HG02678 (cell line): ENCODE data around the gene ZDHHC8.
A peak's percentile ranks its signal among the peaks of the same experiment; 100 is the strongest.

Experiments used
- ATAC-seq: cut with Tn5 transposase; IDR thresholded peaks from one replicate; pipeline ENCODE4 v1.9.1; 2021; ENCODE audit warnings: mild to moderate bottlenecking, moderate library complexity; ENCODE audit not compliant: unreplicated experiment

Gene ZDHHC8

GRCh38 chr22:20112623-20113511, 18.7 kb upstream of the ZDHHC8 start:
- no peak for ATAC-seq

- ATAC-seq: no peak
Measured at GRCh38 chr22:20113551-20114310, 17.9 kb upstream of the ZDHHC8 start.

GRCh38 chr22:20114506-20115475, 16.8 kb upstream of the ZDHHC8 start:
- no peak for ATAC-seq

DNA sequence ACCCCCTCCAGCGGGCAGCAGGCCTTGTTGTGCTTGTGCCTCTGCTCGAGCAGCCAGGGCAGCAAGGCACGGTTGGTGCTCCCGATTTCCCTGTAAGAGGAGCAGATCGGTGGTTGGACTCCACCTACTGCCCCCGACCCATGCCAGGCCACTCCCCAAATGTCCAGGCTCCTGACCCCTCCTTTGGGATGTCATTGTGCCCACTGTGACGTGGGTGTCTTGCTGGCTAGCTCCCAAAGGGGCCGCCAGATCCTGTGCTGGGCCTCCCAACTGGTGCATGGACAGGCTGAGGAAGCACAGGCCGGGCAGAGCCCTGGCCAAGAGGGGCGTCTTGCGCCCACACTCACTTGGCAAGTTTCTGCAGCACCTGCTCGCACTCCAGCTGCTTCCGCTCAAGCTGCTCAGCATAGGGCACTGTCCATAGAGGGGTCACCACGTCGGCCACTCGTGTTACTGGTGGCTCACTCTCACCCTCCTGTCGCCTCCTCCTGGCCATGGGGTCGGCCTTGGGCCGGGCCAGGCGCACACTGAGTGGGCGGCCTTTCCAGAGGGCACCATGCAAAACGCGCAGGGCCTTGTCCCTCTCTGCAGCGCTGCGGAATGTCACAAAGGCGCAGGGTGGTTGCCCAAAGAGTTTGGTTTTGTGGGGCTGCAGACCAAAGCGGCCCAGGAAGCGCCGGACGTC, 15.8 kb upstream of the ZDHHC8 start, which contains the start of gene RANBP1:
Gene RANBP1, plus strand, starts transcription at position 414 of the 685 bp plus-strand sequence. Its CDS starts 81 bp downstream, at position 495.
- no peak for ATAC-seq

GRCh38 chr22:20116376-20116950, 15.1 kb upstream of the ZDHHC8 start:
- ATAC-seq: no peak

DNA sequence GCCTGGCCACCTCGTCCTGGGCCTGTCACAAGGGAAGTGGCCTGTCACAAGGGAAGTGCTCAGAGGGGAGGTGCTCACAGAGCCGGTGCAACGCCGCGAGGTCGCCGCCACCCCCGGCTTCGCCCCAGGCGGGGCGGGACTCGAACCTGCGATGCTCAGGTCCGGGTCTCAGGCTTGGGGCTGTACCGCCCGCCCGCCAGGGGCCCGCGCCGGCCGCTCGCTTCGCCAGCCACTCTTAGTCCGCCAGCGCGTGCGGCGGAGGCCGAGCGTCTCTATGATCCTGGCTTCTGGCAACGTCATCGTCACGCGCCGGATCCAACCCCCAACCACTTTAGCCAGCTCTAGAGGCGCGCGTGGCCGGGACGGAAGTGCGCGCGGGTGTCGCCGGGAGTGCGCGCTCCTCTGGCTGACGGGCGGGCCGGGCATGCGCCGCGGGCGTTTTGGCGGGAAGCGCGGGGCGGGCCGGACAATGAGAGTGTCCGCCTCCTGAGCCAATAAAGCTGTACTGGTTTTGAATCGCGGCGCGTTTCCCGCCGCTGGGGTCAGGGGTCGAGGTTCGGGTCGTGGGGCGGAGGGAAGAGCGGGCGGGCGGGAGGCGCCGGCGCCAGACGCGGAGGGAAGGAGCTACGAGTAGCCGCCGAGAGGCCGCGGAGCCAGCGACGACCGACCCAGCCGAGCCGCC, 14.5 kb upstream of the ZDHHC8 start, which contains the start of gene TRMT2A:
Gene TRMT2A, minus strand, starts transcription at position 276 of the 682 bp plus-strand sequence. CDS start 320 bp downstream, outside the sequence.
- ATAC-seq: peak; percentile 77

DNA sequence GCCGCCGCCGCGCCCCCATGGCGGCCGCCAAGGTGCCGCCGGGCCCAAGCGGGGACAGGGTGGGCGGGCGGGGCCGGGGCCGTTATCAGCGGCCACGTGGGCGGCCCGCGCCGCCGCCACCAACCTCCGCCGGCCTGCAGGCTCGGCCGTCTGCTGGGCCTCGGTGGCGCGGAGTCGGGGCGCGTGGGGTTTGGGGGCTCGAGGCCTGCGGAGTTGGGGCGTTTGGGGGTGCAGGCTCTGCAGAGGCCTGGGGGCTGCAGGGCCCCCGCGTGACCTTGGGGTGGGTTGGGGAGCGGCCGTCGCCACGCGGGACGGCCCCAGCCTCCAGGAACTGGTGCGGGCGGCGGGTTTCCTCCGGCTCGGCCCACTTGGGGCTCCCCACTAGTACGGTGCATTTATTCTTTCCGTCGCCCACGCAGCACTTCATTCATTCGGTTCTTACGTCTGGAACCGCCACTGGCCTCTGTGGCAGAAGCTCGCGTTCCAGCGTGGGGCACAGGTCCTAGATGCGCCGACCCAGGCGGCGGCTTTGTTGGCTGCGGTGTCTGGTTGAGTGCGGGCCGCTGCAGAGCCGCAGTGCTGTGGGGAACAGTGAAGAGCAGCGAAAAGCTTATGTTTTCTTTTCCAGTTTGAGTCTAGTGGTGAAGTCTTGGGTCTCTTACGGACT, 13.8 kb upstream of the ZDHHC8 start:
- peak; percentile 14 for ATAC-seq

- ATAC-seq: no peak
Measured at GRCh38 chr22:20118300-20119020, 13.1 kb upstream of the ZDHHC8 start.

DNA sequence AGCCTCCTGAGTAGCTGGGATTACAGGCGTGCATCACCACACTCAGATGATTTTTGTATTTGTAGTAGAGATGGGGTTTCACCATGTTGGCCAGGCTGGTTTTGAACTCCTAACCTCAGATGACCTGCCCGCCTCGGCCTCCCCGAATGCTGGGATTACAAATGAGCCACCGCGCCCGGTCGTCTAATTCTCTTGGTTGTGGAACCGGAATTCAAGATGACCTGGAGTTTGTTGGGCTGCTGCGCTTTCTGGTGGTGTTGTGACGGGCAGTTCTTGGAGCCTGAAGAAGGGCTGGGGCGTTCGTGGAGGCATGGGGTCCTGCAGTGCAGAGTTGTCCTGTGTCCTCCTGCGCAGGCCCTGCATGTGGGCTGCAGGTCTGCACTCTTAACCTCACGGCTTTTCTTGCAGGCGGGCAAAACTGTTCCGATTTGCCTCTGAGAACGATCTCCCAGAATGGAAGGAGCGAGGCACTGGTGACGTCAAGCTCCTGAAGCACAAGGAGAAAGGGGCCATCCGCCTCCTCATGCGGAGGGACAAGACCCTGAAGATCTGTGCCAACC, 9.7 kb upstream of the ZDHHC8 start:
- ATAC-seq: no peak

DNA sequence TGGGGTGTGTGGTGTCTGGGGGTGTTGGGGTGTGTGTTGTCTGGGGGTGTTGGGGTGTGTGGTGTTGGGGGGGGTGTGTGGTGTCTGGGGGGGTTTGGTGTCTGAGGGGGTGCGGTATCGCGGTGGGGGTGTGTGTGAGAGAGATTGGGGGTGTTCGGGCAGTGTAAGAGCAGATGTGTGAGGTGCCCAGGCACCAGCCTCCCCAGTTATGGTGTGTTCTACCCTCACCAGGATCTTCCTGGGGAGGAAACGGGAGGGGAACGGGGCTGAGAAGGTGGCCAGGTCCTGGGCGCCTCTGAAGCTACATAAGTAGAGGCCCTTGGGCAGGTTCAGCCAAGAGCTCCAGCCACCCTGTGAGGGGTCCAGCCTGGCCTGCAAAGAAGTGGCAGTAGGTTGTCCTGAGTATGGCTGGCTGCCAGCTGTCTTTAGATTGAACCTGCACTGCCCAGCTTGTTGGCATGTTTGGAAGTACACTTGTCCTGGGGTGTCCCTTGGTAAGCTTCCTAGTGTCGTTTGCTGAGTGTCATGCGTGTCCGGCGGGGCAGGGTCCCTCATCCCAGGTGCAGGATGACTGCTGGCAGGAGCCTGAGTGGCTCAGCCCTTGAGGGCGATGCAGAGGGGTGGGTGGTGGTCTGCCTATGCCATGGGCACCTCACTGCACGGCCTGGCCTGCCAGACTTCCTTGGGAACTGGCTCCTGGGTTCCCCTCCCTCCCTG, 8.1 kb upstream of the ZDHHC8 start:
- no peak for ATAC-seq

DNA sequence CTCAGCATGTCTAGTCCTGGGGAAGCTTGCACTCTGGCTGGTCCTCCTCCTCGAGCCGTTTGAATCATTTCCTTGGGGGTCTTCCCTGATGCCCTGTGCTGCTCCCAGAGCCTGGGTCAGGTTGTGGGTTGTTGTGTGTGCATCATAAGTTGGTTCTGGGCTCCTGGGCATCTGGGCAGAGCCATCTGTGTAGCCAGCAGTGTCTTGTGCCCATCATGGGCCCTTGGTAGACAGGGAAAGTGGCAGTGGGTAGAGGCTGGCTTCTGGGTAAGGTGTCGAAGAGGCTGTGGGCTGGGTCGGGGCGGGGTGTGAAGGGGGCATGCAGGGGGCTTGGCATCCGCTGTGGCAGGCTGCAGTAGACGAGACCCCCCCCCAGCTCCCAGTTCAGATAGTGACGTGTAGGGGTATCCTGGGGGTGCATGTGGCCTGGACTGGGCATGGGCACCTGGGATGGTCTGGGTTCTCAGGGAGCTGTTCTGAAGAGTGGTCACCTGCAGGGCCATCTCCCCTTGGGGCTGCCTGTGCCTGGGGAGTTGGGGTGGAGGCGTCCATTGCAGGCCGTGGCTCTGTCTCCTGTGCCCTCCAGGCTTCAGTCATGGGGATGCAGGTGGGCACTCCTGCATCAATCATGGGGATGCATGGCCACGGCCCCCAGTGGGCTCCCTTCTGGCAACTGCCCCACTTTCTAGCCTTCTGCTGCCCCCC, 7.4 kb upstream of the ZDHHC8 start:
- ATAC-seq: no peak

DNA sequence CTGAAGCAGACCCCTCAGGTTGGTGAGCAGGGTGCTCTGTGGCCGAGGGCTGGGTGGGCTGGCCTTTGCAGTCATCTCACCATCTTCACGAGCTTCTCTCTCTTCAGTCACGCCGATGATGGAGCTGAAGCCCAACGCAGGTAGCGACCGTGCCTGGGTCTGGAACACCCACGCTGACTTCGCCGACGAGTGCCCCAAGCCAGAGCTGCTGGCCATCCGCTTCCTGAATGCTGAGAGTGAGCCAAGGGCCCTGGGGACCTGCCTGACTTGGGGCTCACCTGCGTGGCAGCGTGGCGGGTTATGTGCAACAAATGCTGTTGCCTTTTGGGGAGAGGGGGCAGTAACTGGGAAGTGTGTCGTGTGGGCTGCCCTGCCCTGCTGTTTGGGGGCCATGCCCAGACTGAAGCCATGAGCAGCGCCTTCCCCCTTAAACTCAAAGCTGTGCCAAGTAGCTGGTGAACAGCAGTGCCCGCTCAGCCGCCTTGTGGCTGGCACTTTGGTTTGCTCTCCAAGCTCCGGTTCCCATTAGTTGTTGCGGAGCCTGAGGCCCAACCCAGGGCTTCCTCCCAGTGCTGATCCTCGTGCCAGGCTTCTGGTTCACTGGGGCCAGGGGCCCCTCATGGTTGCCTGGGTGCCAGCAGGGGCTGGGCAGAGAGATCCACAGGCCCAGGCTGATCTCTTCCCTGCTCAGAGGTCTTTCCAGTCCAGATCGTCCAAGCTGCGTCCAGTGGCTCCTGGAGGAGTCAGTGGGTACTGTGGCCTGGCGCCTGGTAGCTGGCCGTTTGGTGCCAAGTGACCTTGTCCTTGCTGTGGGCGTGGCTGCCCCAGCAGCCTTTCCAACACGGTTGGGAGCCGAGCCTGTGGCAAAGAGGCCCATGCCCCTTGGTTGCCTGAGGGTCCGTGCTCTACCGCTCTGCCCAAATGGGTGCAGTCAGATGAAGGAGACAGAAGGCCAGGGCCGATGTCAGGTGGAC, 6.1 kb upstream of the ZDHHC8 start:
- no peak for ATAC-seq

DNA sequence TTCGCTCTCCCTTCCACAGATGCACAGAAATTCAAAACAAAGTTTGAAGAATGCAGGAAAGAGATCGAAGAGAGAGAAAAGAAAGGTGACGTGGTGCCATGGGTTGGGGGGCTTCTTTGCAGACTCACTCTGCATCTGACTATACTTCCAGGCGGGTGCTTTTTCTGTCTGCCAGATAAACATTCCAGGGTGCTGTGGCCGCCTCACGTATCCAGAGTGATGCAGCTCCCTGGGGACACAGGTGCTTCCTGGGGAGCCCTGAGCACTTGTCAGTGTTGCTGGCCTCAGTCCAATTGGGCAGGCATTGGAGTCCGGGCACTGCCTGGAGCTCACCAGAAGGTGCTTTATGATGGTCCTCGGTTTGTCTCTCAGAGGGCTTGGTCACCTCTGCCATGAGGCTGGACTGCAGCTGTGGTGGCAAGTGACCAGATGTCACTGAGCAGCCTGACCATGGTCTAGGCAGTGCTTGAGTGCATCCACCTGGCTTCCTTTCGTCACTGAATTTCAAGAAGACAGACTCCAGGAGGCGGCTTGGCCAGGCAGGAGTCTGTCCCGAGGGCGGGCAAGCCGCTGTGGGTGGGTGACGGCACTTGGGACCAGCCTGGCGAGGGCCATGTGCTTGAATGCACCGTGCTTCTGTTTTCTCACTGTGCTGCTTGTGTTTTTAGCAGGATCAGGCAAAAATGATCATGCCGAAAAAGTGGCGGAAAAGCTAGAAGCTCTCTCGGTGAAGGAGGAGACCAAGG, 5.1 kb upstream of the ZDHHC8 start:
- no peak for ATAC-seq

DNA sequence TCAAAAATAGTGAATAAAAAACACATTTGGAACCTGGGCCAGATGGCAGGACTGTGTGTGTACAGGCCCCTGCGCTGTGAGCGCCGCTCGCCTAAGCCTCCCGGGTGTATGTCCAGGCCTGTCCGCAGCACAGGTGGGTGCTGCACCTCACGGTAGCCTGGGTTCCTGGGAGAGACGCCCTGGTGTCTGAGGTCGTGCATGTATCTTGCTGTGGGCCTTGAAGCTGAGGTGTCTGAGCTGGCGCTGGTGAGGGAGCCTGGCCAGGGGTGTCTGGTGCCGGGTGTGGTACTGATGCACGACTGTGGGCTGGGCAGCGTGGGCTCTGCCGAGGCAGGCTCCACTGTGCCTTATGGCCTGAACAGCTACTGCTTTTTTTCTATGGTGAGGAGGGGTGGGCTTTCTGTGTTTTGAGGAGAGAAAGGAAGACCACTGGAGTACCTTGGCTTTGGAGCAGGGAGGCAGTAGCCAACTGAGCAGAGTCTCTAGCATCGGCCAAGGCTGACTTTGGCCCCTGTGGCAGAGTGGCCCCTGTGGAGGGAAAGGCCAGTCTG, 4.2 kb upstream of the ZDHHC8 start:
- ATAC-seq: no peak
